GM21737 (cell line): ENCODE results near the gene CST5.
"Not testable (repeated sequence)": the region's sequence is repeated elsewhere in the genome, so short reads cannot be mapped to it uniquely, and the experiment has no call there.

Experiments used
- ATAC-seq: cut with Tn5 transposase; IDR thresholded peaks from one replicate; pipeline ENCODE4 v1.9.1; 2021; ENCODE audit warnings: mild to moderate bottlenecking, moderate library complexity; ENCODE audit not compliant: unreplicated experiment

CST5 gene

GRCh38 chr20:23890867-23891266 lies 11.3 kb upstream of the CST5 start:
- not testable (repeated sequence) for ATAC-seq

- ATAC-seq, result no peak
Observed at GRCh38 chr20:23889775-23890187, 10.2 kb upstream of the CST5 start.

GRCh38 chr20:23887856-23888255 lies 8.3 kb upstream of the CST5 start:
- no peak for ATAC-seq

- no peak for ATAC-seq
Observed at GRCh38 chr20:23884771-23885162, 5.2 kb upstream of the CST5 start.

- ATAC-seq, result no peak
Observed at GRCh38 chr20:23884136-23884770, 4.7 kb upstream of the CST5 start.

- ATAC-seq, result no peak
Observed at GRCh38 chr20:23881371-23881770, 1.8 kb upstream of the CST5 start.

GRCh38 chr20:23880417-23880816 lies 869 bp upstream of the CST5 start:
- ATAC-seq, result no peak

GRCh38 chr20:23879811-23880374 lies 345 bp upstream of the CST5 start:
- no peak for ATAC-seq

GRCh38 chr20:23878787-23879186 lies 761 bp downstream of the CST5 start:
- ATAC-seq, result no peak

GRCh38 chr20:23878016-23878542 lies 1.5 kb downstream of the CST5 start:
- not testable (repeated sequence) for ATAC-seq

GRCh38 chr20:23877524-23877923 lies 2.0 kb downstream of the CST5 start:
- ATAC-seq, result no peak

GRCh38 chr20:23875606-23876237 lies 3.8 kb downstream of the CST5 start:
- no peak for ATAC-seq

- ATAC-seq, result no peak
Observed at GRCh38 chr20:23874747-23875146, 4.8 kb downstream of the CST5 start.

- ATAC-seq, result no peak
Observed at GRCh38 chr20:23873370-23874015, 6.1 kb downstream of the CST5 start.

GRCh38 chr20:23872065-23872464 lies 7.5 kb downstream of the CST5 start:
- no peak for ATAC-seq

- no peak for ATAC-seq
Observed at GRCh38 chr20:23870461-23870860, 9.1 kb downstream of the CST5 start.

GRCh38 chr20:23869520-23869919 lies 10.0 kb downstream of the CST5 start:
- ATAC-seq, result no peak

- no peak for ATAC-seq
Observed at GRCh38 chr20:23868321-23868720, 11.2 kb downstream of the CST5 start.

GRCh38 chr20:23867152-23867776 lies 12.3 kb downstream of the CST5 start:
- ATAC-seq, result no peak

- ATAC-seq, result not testable (repeated sequence)
Observed at GRCh38 chr20:23860771-23861170, 18.8 kb downstream of the CST5 start.

GRCh38 chr20:23857962-23858595 lies 21.5 kb downstream of the CST5 start:
- ATAC-seq, result no peak
